HCT116 (cell line): ENCODE measurements around the gene CCDC158. TPM values are rescaled to one million over a fixed set of nuclear protein-coding genes. Genes with fewer than 3 reads are reported as not detected.
"Not testable (repeated sequence)": the region's sequence is repeated elsewhere in the genome, so short reads cannot be mapped to it uniquely, and the experiment has no call there.

Experiments
- ATAC-seq: fragments of 200-7000 bp; cut with Tn5 transposase; 2 replicates; pipeline ENCODE4 v1.9.1; 2020; ENCODE audit warnings: mild to moderate bottlenecking, moderate library complexity
- BruUV-seq: library from RNA; stranded (reverse); fragments of 400-500 nt; replicated peaks from 2 replicates; lab custom pipeline; 2021; lab: Mats Ljungman, UMichigan
- CTCF ChIA-PET: fragments of 300-600 bp; sonication (Branson Sonifier 250); formaldehyde crosslinking; loops from one replicate; lab custom pipeline; 2021; ENCODE audit warnings: antibody characterized with exemption; lab: Charles Lee
- POLR2A ChIA-PET: fragments of 300-600, 350-600 bp; sonication (Branson Sonifier 250); formaldehyde crosslinking; loops from one replicate; lab custom pipeline; 2021; ENCODE audit warnings: antibody characterized with exemption; lab: Charles Lee
- RAD21 ChIA-PET, 2 experiments: fragments of 300-600 bp; sonication (Branson Sonifier 250); formaldehyde crosslinking; loops; one replicate each; lab custom pipeline; 2023; ENCODE audit warnings: low total read pairs in 2 of 2; ENCODE audit not compliant: uncharacterized antibody in 2 of 2, unreplicated experiment in 2 of 2, low non-redundant PET in 1 of 2; lab: Charles Lee
- DNase-seq: peaks from one replicate; pipeline ENCODE4 v3.0.0-alpha.2; 2010; ENCODE audit warnings: low read depth, low spot score
- H2AFZ ChIP-seq: fragments of 200-600 bp; shearing (Covaris generic), sonication (generic); 2 replicates; pipeline ENCODE4 v1.6.1; 2017; ENCODE audit warnings: low read depth, mixed run types, mixed read lengths, antibody characterized with exemption, low read length; ENCODE audit not compliant: poor library complexity, severe bottlenecking
- H3K27ac ChIP-seq: 2 replicates; pipeline ENCODE4 v1.5.1; 2012; ENCODE audit warnings: low read depth, low read length
- H3K27me3 ChIP-seq: fragments of 200-600 bp; sonication (generic); 2 replicates; pipeline ENCODE4 v1.6.1; 2016; ENCODE audit warnings: mixed run types, low read length, mixed read lengths; ENCODE audit not compliant: insufficient read depth
- H3K36me3 ChIP-seq, 2 experiments: fragments of 200-500 bp in 1 of 2; fragments of 200-600 bp in 1 of 2; sonication (Bioruptor generic) in 1 of 2; sonication (generic) in 1 of 2; 2 replicates each; pipeline versions ENCODE4 v1.5.1 to v1.6.1; 2014 to 2016; ENCODE audit warnings: low read length in 2 of 2, inconsistent platforms in 1 of 2, mixed read lengths in 1 of 2, mixed run types in 1 of 2; ENCODE audit not compliant: insufficient read depth in 2 of 2, control insufficient read depth in 1 of 2
- H3K4me1 ChIP-seq, 2 experiments: fragments of 200-600 bp in 1 of 2; sonication (generic) in 1 of 2; 2 replicates each; pipeline versions ENCODE4 v1.5.1 to v1.6.1; 2012 to 2017; ENCODE audit warnings: low read length in 2 of 2, inconsistent platforms in 1 of 2, mild to moderate bottlenecking in 1 of 2, mixed read lengths in 1 of 2, mixed run types in 1 of 2, moderate library complexity in 1 of 2; ENCODE audit not compliant: insufficient read depth in 2 of 2, control insufficient read depth in 1 of 2
- H3K4me2 ChIP-seq: fragments of 200-600 bp; sonication (generic); 2 replicates; pipeline ENCODE4 v1.6.1; 2017; ENCODE audit warnings: mixed run types, low read length, mixed read lengths
- H3K4me3 ChIP-seq, 2 experiments: fragments of 200-600 bp in 1 of 2; sonication (generic) in 1 of 2; replicated peaks in 1 of 2; 2 replicates each; pipeline ENCODE4 v1.5.1; 2011 to 2016; ENCODE audit warnings: low read length in 2 of 2, control low read depth in 1 of 2, low read depth in 1 of 2, mild to moderate bottlenecking in 1 of 2, mixed read lengths in 1 of 2, mixed run types in 1 of 2
- H3K79me2 ChIP-seq: fragments of 200-600 bp; sonication (generic); 2 replicates; pipeline ENCODE4 v1.6.1; 2017; ENCODE audit warnings: mild to moderate bottlenecking, mixed run types, low read length, moderate library complexity, mixed read lengths; ENCODE audit not compliant: insufficient read depth
- H3K9ac ChIP-seq: fragments of 200-600 bp; sonication (generic); 2 replicates; pipeline ENCODE4 v1.6.1; 2016; ENCODE audit warnings: low read length, mixed read lengths
- H3K9me2 ChIP-seq: fragments of 200-600 bp; sonication (generic), shearing (Covaris generic); 2 replicates; pipeline ENCODE4 v1.6.1; 2017; ENCODE audit warnings: mixed run types, mild to moderate bottlenecking, moderate library complexity; ENCODE audit not compliant: insufficient read depth
- H3K9me3 ChIP-seq, 2 experiments: fragments of 200-500 bp in 1 of 2; fragments of 200-600 bp in 1 of 2; sonication (Bioruptor generic) in 1 of 2; sonication (generic) in 1 of 2; 2 replicates each; pipeline ENCODE4 v1.6.1; 2014 to 2017; ENCODE audit warnings: low read length in 2 of 2, mixed read lengths in 2 of 2, inconsistent platforms in 1 of 2, low read depth in 1 of 2, mild to moderate bottlenecking in 1 of 2, mixed run types in 1 of 2, moderate library complexity in 1 of 2; ENCODE audit not compliant: control insufficient read depth in 1 of 2, insufficient read depth in 1 of 2
- H4K20me1 ChIP-seq: fragments of 200-600 bp; sonication (generic), shearing (Covaris generic); 2 replicates; pipeline ENCODE4 v1.6.1; 2017; ENCODE audit warnings: mixed run types, mild to moderate bottlenecking, moderate library complexity; ENCODE audit not compliant: insufficient read depth
- CTCF ChIP-seq, 3 experiments: fragments of 200-600 bp in 1 of 3; sonication (generic) in 1 of 3; IDR thresholded peaks in 2 of 3; conservative IDR thresholded peaks in 1 of 3; 2 replicates each; pipeline ENCODE4 v1.5.1; 2012 to 2017; ENCODE audit warnings: low read depth in 2 of 3, low read length in 2 of 3, antibody characterized with exemption in 1 of 3, borderline replicate concordance in 1 of 3, control low read depth in 1 of 3, mild to moderate bottlenecking in 1 of 3, mixed read lengths in 1 of 3, mixed run types in 1 of 3, moderate library complexity in 1 of 3; ENCODE audit not compliant: insufficient read depth in 1 of 3
- EZH2 ChIP-seq: fragments of 200-600 bp; sonication (generic); IDR thresholded peaks from 2 replicates; pipeline ENCODE4 v1.6.1; 2017; ENCODE audit warnings: antibody characterized with exemption, mixed run types
- EZH2phosphoT487 ChIP-seq: fragments of 200-600 bp; IDR thresholded peaks from 2 replicates; pipeline ENCODE4 v1.6.1; 2018; ENCODE audit warnings: antibody characterized with exemption, borderline replicate concordance
- FOSL1 ChIP-seq: IDR thresholded peaks from 2 replicates; pipeline ENCODE4 v1.6.1; 2012; ENCODE audit warnings: low read depth
- JUND ChIP-seq: IDR thresholded peaks from 2 replicates; pipeline ENCODE4 v1.6.1; 2012
- MAX ChIP-seq: IDR thresholded peaks from 2 replicates; pipeline ENCODE4 v1.6.1; 2012
- POLR2AphosphoS5 ChIP-seq: IDR thresholded peaks from 2 replicates; pipeline ENCODE4 v1.6.1; 2011; ENCODE audit warnings: mild to moderate bottlenecking, low read depth, low read length, moderate library complexity
- SP1 ChIP-seq: IDR thresholded peaks from 2 replicates; pipeline ENCODE4 v1.6.1; 2012; ENCODE audit warnings: low read depth
- TCF7L2 ChIP-seq: IDR thresholded peaks from 2 replicates; pipeline ENCODE4 v1.7.0; 2011; ENCODE audit warnings: borderline replicate concordance, inconsistent platforms; ENCODE audit not compliant: insufficient read depth, insufficient read length; ENCODE audit errors: extremely low read depth
- ZBTB33 ChIP-seq: IDR thresholded peaks from 2 replicates; pipeline ENCODE4 v1.6.1; 2011; ENCODE audit warnings: mild to moderate bottlenecking, low read length, moderate library complexity; ENCODE audit not compliant: insufficient replicate concordance; ENCODE audit errors: extremely low read depth
- intact Hi-C: fragments of 100-400 bp; cut with micrococcal nuclease; formaldehyde crosslinking; loops from 2 replicates; pipeline ENCODE4 v1.10.0; 2022
- total RNA-seq: library from RNA; stranded (reverse); gene quantifications from one replicate; pipeline ENCODE4 v1.2.1, GENCODE V29; 2021; ENCODE audit not compliant: unreplicated experiment

Gene CCDC158
- total RNA-seq, 1 experiment from 2014 or later: not detected

- TF ChIP-seq CTCF (IDR thresholded peaks at IDR 0.05 in 2 of 3, conservative IDR thresholded peaks at IDR 0.05 in 1 of 3; ENCODE audit: borderline replicate concordance in 1 of 3, insufficient read depth in 1 of 3, low read depth in 2 of 3, low read length in 2 of 3) (no peak), FOSL1 (no peak)
Measured at GRCh38 chr4:76292730-76293129, 128.2 kb downstream of the CCDC158 start (continued).

GRCh38 chr4:76287811-76288210 is 133.1 kb downstream of the CCDC158 start:
- BruUV-seq, H3K4me1 ChIP-seq, POLR2A ChIA-PET, H3K79me2 ChIP-seq, H3K9ac ChIP-seq, H3K36me3 ChIP-seq, H3K4me3 ChIP-seq, ATAC-seq, H3K27me3 ChIP-seq, DNase-seq, RAD21 ChIA-PET, H3K9me2 ChIP-seq, H2AFZ ChIP-seq, H3K4me2 ChIP-seq, H3K9me3 ChIP-seq, H4K20me1 ChIP-seq, CTCF ChIA-PET, H3K27ac ChIP-seq, intact Hi-C loops: not testable (repeated sequence)

- Histone ChIP-seq H3K36me3 (no peaks in the 10 kb centered on the region), H3K9ac (no peak overlapping the region), H2AFZ (no peak overlapping the region), H3K27me3 (no peaks in the 10 kb centered on the region), H3K27ac (no peak overlapping the region), H4K20me1 (no peaks in the 10 kb centered on the region), H3K9me2 (no peaks in the 10 kb centered on the region), H3K4me3 (no peak overlapping the region), H3K4me1 (no peaks in the 10 kb centered on the region), H3K79me2 (no peaks in the 10 kb centered on the region), H3K9me3 (no peaks in the 10 kb centered on the region), H3K4me2 (no peak overlapping the region)
- DNase-seq (no peak), ATAC-seq (no peak)
- ChIA-PET RAD21 (no interaction called here), POLR2A (no interaction called here), CTCF (no interaction called here)
- TF ChIP-seq JUND (no peak), TCF7L2 (no peak), MAX (no peak), ZBTB33 (no peak), EZH2 (no peak), POLR2AphosphoS5 (no peak), SP1 (no peak), EZH2phosphoT487 (no peak)
- BruUV-seq: no TSS peak
- intact Hi-C loops: no loop called here
Measured at GRCh38 chr4:76283900-76284299, 137.0 kb downstream of the CCDC158 start.
